PFSK-1 (cell line): ENCODE results near the gene MDGA2.

ENCODE experiments used
- FOXP2 ChIP-seq: optimal IDR thresholded peaks from 2 replicates; pipeline ENCODE3; 2011; ENCODE audit warnings: borderline replicate concordance, control low read depth, inconsistent platforms; ENCODE audit not compliant: insufficient read depth; ENCODE audit errors: extremely low read length, extremely low read depth
- POLR2AphosphoS5 ChIP-seq: IDR thresholded peaks from 2 replicates; pipeline ENCODE4 v1.6.1; 2012; ENCODE audit warnings: low read depth, mild to moderate bottlenecking, control low read depth, low read length, moderate library complexity
- REST ChIP-seq, 2 experiments: IDR thresholded peaks; 2 replicates each; pipeline versions ENCODE4 v1.6.1 to v1.8.0; 2011 to 2012; ENCODE audit warnings: low read depth in 2 of 2, low read length in 2 of 2, control low read depth in 1 of 2, inconsistent platforms in 1 of 2, mild to moderate bottlenecking in 1 of 2, moderate library complexity in 1 of 2; ENCODE audit not compliant: insufficient read depth in 1 of 2
- SIN3A ChIP-seq: IDR thresholded peaks from 2 replicates; pipeline ENCODE4 v1.6.1; 2012; ENCODE audit warnings: mild to moderate bottlenecking, low read length, moderate library complexity, borderline replicate concordance; ENCODE audit not compliant: insufficient read depth
- TAF1 ChIP-seq: IDR thresholded peaks from 2 replicates; pipeline ENCODE4 v1.6.1; 2012; ENCODE audit warnings: low read length, control low read depth, borderline replicate concordance; ENCODE audit not compliant: insufficient read depth

MDGA2 gene

GRCh38 chr14:47427629-47428028 is 247.8 kb downstream of the MDGA2 start:
- TF ChIP-seq REST (IDR thresholded peaks at IDR 0.05; ENCODE audit: insufficient read depth in 1 of 2, low read depth in 2 of 2, low read length in 2 of 2) (no peak), SIN3A (no peak), FOXP2 (no peak), POLR2AphosphoS5 (no peak), TAF1 (no peak)

GRCh38 chr14:47425302-47425701 is 250.1 kb downstream of the MDGA2 start:
- TF ChIP-seq TAF1 (no peak), FOXP2 (no peak), REST (IDR thresholded peaks at IDR 0.05; ENCODE audit: insufficient read depth in 1 of 2, low read depth in 2 of 2, low read length in 2 of 2) (no peak), SIN3A (no peak), POLR2AphosphoS5 (no peak)

- TF ChIP-seq FOXP2 (no peak), TAF1 (no peak), REST (IDR thresholded peaks at IDR 0.05; ENCODE audit: insufficient read depth in 1 of 2, low read depth in 2 of 2, low read length in 2 of 2) (no peak), SIN3A (no peak), POLR2AphosphoS5 (no peak)
Observed at GRCh38 chr14:47422191-47422590, 253.2 kb downstream of the MDGA2 start.

- no peak for TF ChIP-seq TAF1
- TF ChIP-seq REST (IDR thresholded peaks at IDR 0.05; ENCODE audit: insufficient read depth in 1 of 2, low read depth in 2 of 2, low read length in 2 of 2) = no peak
- no peak for TF ChIP-seq POLR2AphosphoS5
Observed at GRCh38 chr14:47411523-47411922, 263.9 kb downstream of the MDGA2 start.

GRCh38 chr14:47392326-47392725 is 283.1 kb downstream of the MDGA2 start:
- TF ChIP-seq FOXP2 (no peak), POLR2AphosphoS5 (no peak), TAF1 (no peak)
